ENCODE results near the gene CCDC85B. TPM values are rescaled to one million over a fixed set of nuclear protein-coding genes. Genes with fewer than 3 reads are reported as not detected.

CCDC85B gene
- total RNA-seq, 1 experiment from 2014 or later: 85.4 TPM

DNA sequence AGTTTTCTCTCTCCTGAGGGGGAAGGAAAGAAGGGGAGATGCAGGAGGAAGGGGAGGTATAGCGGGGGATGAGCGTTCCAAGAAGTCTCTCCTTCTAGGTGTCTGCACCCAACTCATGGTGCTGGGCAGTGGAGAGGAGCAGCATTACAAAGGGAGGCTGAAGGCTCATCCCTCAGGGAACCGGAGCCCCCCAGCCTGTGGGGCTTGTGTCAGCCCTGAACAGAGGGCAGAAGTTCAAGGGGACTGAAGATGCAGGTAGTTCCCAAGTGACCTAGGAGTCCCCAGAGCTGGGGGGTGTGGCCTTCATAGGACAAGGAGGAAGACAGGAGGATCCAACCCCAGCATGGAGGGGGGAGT lies 26.6 kb downstream of the CCDC85B start:
- Histone ChIP-seq H3K9me3 (ENCODE audit: control insufficient read depth, insufficient read depth, low read depth, low read length) (no peaks in the 10 kb centered on the region), H3K27ac (ENCODE audit: low read length) (peak overlapping the region; percentile 99), H3K4me1 (ENCODE audit: control insufficient read depth, insufficient read depth, low read length) (peaks cover 72% of the 10 kb centered on the region), H3K36me3 (ENCODE audit: control insufficient read depth, insufficient read depth, low read length) (peaks cover 3% of the 10 kb centered on the region; the same call in 1 of the 2 replicates), H3K27me3 (ENCODE audit: control insufficient read depth, insufficient read depth, low read length) (no peaks in the 10 kb centered on the region), H3K4me3 (ENCODE audit: low read depth in 2 of 2, low read length in 2 of 2) (peak overlapping the region; percentile 86 to 97)
- in situ Hi-C loops (cut with HindIII; ENCODE audit: low pct_unique_long_range_greater_than_20kb, low sequenced_read_pairs) (no loop called here), intact Hi-C loops (cut with micrococcal nuclease; ENCODE audit: unreplicated experiment) (no loop called here)
- no peak for DNase-seq (ENCODE audit: low read depth, low spot score)
- no peak for ATAC-seq
- TF ChIP-seq, protein P1, sequence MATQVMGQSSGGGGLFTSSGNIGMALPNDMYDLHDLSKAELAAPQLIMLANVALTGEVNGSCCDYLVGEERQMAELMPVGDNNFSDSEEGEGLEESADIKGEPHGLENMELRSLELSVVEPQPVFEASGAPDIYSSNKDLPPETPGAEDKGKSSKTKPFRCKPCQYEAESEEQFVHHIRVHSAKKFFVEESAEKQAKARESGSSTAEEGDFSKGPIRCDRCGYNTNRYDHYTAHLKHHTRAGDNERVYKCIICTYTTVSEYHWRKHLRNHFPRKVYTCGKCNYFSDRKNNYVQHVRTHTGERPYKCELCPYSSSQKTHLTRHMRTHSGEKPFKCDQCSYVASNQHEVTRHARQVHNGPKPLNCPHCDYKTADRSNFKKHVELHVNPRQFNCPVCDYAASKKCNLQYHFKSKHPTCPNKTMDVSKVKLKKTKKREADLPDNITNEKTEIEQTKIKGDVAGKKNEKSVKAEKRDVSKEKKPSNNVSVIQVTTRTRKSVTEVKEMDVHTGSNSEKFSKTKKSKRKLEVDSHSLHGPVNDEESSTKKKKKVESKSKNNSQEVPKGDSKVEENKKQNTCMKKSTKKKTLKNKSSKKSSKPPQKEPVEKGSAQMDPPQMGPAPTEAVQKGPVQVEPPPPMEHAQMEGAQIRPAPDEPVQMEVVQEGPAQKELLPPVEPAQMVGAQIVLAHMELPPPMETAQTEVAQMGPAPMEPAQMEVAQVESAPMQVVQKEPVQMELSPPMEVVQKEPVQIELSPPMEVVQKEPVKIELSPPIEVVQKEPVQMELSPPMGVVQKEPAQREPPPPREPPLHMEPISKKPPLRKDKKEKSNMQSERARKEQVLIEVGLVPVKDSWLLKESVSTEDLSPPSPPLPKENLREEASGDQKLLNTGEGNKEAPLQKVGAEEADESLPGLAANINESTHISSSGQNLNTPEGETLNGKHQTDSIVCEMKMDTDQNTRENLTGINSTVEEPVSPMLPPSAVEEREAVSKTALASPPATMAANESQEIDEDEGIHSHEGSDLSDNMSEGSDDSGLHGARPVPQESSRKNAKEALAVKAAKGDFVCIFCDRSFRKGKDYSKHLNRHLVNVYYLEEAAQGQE (IDR thresholded peaks at IDR 0.05; ENCODE audit: insufficient read depth in 1 of 2, low read depth in 2 of 2, low read length in 1 of 2): no peak
- TF ChIP-seq POLR2AphosphoS5 (IDR thresholded peaks at IDR 0.05; ENCODE audit: low read depth, low read length): no peak
- TF ChIP-seq, protein P2, sequence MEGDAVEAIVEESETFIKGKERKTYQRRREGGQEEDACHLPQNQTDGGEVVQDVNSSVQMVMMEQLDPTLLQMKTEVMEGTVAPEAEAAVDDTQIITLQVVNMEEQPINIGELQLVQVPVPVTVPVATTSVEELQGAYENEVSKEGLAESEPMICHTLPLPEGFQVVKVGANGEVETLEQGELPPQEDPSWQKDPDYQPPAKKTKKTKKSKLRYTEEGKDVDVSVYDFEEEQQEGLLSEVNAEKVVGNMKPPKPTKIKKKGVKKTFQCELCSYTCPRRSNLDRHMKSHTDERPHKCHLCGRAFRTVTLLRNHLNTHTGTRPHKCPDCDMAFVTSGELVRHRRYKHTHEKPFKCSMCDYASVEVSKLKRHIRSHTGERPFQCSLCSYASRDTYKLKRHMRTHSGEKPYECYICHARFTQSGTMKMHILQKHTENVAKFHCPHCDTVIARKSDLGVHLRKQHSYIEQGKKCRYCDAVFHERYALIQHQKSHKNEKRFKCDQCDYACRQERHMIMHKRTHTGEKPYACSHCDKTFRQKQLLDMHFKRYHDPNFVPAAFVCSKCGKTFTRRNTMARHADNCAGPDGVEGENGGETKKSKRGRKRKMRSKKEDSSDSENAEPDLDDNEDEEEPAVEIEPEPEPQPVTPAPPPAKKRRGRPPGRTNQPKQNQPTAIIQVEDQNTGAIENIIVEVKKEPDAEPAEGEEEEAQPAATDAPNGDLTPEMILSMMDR (IDR thresholded peaks at IDR 0.05): no peak
- ChIA-PET CTCF (no interaction called here), POLR2A (interaction anchor here (1.2 to 3.8 kb wide), 2 partner anchors 15 to 19 kb away, joined by 4 to 35 read pairs; partner anchors contain the start of gene FOSL1)
- no TSS peak for BruUV-seq (replicated peaks)

DNA sequence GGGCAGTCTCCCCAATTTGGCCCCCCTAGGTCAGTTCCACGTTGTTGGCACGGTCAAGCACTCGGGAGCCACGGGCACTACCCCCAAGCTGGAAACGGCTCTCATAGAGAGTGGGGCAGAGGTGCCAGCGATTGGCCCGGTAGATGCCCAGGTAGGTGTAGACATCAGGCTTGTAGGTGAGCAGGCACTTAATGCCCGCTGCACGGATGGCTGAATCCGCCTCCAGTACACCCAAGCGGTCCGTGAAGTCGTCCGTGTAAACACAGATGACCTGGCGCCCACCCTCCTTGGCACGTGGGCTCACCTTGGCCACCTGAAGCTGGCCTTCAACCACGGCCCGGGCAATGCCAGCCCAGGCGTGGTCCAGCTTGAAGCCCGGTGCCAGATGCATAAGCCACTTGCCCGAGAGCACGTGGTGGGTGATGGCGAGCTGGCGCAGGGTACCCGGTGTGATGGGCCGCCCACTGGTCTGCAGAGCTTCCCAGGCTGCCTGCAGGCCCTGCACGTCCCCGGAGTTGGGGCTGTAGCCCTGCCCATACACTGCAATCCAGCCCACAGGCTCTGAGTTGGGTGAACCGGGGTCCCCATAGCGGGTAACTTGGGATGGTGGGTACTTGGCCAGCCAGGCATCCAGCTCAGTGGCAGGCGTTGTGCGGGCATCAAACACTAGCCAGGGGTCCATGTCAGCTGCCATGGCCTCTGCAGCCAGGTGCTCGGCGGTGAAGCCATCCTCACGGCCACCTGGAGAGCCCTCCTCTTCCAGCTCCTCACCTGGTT lies 27.1 kb downstream of the CCDC85B start:
- DNase-seq (ENCODE audit: low read depth, low spot score): no peak
- ChIA-PET CTCF (no interaction called here), POLR2A (interaction anchor here (0.5 to 3.8 kb wide), 3 partner anchors 16 to 20 kb away, joined by 4 to 35 read pairs (median 9); partner anchors contain the start of gene FOSL1)
- Histone ChIP-seq H3K27ac (ENCODE audit: low read length) (peak overlapping the region; percentile 99), H3K9me3 (ENCODE audit: control insufficient read depth, insufficient read depth, low read depth, low read length) (no peaks in the 10 kb centered on the region), H3K27me3 (ENCODE audit: control insufficient read depth, insufficient read depth, low read length) (no peaks in the 10 kb centered on the region), H3K4me1 (ENCODE audit: control insufficient read depth, insufficient read depth, low read length) (peaks cover 68% of the 10 kb centered on the region), H3K4me3 (ENCODE audit: low read depth in 2 of 2, low read length in 2 of 2) (peak overlapping the region; percentile 86 to 97), H3K36me3 (ENCODE audit: control insufficient read depth, insufficient read depth, low read length) (peaks cover 3% of the 10 kb centered on the region; the same call in 1 of the 2 replicates)
- intact Hi-C loops (cut with micrococcal nuclease; ENCODE audit: unreplicated experiment): no loop called here
- no peak for ATAC-seq
- BruUV-seq (replicated peaks): TSS peak; percentile 94
- in situ Hi-C loops (cut with HindIII; ENCODE audit: low pct_unique_long_range_greater_than_20kb, low sequenced_read_pairs): no loop called here
- no peak for TF ChIP-seq TCF7L2 (IDR thresholded peaks at IDR 0.05; ENCODE audit: low read depth, low read length)
- TF ChIP-seq POLR2AphosphoS5 (IDR thresholded peaks at IDR 0.05; ENCODE audit: low read depth, low read length): peak; percentile 76
- TF ChIP-seq, protein P1 (IDR thresholded peaks at IDR 0.05; ENCODE audit: insufficient read depth in 1 of 2, low read depth in 2 of 2, low read length in 1 of 2): no peak; a peak in 1 of 4 replicates
- TF ChIP-seq, protein P2 (IDR thresholded peaks at IDR 0.05): no peak
- 0 out of 2 replicates have a peak, but pooled peaks have one; percentile 15 for TF ChIP-seq SIN3A (IDR thresholded peaks at IDR 0.05; ENCODE audit: borderline replicate concordance, insufficient read depth, low read depth, low read length)

Measured in Panc1 (cell line).